ENCODE measurements around the gene TUT7.
"Not testable (repeated sequence)": the region's sequence is repeated elsewhere in the genome, so short reads cannot be mapped to it uniquely, and the experiment has no call there.

Gene TUT7

DNA sequence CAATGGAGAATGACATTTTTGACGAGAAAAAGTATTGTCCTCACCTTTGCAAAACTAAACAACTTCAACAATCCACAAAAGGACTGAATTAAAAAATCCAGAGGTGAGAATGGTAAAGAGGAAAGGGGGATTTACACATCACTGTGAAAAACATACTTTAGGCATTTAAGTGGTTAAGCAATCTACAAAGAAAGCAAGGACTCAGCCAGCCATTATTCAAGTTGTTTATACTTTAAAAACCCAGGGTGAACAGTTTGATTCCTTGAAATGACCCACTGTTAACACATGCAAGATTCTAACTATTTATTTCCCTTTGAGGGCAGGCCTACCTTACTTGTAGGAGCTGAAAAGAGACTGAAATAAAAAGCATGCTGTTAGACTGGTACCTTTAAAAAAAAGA is 29.3 kb downstream of the TUT7 start:
- TF ChIP-seq, protein P1, sequence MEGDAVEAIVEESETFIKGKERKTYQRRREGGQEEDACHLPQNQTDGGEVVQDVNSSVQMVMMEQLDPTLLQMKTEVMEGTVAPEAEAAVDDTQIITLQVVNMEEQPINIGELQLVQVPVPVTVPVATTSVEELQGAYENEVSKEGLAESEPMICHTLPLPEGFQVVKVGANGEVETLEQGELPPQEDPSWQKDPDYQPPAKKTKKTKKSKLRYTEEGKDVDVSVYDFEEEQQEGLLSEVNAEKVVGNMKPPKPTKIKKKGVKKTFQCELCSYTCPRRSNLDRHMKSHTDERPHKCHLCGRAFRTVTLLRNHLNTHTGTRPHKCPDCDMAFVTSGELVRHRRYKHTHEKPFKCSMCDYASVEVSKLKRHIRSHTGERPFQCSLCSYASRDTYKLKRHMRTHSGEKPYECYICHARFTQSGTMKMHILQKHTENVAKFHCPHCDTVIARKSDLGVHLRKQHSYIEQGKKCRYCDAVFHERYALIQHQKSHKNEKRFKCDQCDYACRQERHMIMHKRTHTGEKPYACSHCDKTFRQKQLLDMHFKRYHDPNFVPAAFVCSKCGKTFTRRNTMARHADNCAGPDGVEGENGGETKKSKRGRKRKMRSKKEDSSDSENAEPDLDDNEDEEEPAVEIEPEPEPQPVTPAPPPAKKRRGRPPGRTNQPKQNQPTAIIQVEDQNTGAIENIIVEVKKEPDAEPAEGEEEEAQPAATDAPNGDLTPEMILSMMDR (IDR thresholded peaks at IDR 0.05; ENCODE audit: control insufficient read depth, extremely low read depth, insufficient read depth), result no peak
- DNase-seq (ENCODE audit: low read depth), result no peak

DNA sequence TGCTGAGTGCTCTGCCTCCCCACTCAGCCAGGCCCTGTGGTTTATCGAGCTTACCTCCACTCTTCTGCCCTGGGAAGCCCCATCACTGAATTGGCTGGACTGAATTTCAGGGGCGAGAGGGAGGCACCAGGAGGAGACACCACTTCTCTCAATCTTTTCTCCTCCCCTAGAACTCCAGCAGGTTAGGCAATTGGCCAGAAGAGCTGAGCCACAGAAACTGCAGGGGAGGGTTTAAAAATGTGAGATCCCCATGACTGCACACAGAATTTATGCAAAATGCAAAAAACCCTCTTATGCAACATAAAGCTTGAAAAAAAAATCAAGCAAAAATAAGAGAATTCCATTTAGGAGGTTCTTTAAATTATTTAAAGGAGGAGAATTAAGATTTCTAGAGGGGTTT is 29.9 kb downstream of the TUT7 start:
- TF ChIP-seq, protein P1 (IDR thresholded peaks at IDR 0.05; ENCODE audit: control insufficient read depth, extremely low read depth, insufficient read depth), result no peak
- no peak for DNase-seq (ENCODE audit: low read depth)
- H3K4me3 ChIP-seq (ENCODE audit: low read depth, low read length), result no peak overlapping the region

More for the DNA sequence above, 29.3 kb downstream of the TUT7 start:
- H3K4me3 ChIP-seq (ENCODE audit: low read depth, low read length), result no peak overlapping the region

DNA sequence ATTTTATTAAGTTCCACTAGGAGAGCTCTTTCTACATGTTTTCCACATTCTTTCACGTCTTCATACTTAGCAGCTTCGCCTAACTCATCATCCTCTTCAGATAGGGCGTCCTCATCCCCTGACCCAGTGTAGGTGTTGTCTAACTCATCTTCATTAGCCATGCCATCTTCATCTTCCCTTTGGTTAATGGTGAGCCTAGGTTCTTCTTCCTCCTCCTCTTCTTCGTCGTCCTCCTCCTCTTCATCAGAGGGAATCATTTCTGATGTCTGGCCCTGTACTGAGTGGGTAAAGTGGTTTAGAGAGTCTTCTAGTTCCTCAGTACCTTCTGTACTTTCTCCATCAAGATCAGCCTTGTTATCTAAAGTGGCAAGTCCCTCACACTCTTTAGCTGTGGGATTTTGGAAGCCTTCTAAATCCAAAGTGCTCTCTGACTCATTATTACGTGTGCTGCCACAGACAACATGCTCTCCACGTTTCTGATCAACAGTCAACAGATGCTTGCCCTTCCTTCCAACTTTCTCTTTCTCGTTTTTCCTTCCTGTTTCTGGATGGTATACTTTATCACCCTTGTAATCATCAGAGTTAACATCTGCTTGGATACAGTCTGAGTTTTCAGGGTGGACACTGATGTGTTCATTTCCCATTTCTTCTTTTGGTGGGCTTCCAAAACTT is 31.1 kb downstream of the TUT7 start:
- H3K4me3 ChIP-seq (ENCODE audit: low read depth, low read length), result no peak overlapping the region
- no peak for DNase-seq (ENCODE audit: low read depth)
- TF ChIP-seq, protein P1 (IDR thresholded peaks at IDR 0.05; ENCODE audit: control insufficient read depth, extremely low read depth, insufficient read depth), result no peak

DNA sequence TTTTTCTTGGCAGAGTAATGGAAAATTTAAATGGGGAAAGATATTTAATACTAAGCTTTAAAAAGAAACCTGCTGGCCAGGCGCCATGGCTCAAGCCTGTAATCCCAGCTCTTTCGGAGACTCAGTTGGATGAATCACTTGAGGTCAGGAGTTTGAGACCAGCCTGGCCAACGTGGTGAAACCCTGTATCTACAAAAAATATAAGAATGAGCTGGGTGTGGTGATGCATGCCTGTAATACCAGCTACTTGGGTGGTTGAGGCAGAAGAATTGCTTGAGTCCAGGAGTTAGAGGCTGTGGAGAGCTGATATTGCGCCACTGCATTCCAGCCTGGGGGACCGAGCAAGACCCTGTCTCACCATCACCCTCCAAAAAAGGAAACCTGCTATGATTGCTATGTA is 32.8 kb downstream of the TUT7 start:
- H3K4me3 ChIP-seq (ENCODE audit: low read depth, low read length), result no peak overlapping the region
- TF ChIP-seq, protein P1 (IDR thresholded peaks at IDR 0.05; ENCODE audit: control insufficient read depth, extremely low read depth, insufficient read depth), result no peak
- no peak for DNase-seq (ENCODE audit: low read depth)

DNA sequence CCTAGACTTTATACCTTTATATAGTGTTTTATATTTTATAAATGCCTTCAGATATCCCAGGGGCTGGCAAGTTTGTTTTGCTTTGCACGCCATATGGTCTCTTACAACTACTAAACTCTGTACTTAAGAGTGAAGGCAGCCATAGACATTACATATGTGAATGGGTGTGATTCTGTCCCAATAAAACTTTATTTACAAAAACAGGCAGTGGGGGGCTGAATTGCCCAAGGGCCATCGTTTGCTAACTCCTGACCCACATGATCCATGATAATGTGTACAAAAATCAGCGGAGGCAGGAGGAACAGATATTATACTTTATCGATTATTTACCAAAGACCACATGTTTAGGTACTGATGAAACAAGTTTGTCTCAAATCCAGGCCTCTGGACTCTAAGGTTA is 36.0 kb downstream of the TUT7 start:
- H3K4me3 ChIP-seq (ENCODE audit: low read depth, low read length), result no peak overlapping the region
- TF ChIP-seq, protein P1 (IDR thresholded peaks at IDR 0.05; ENCODE audit: control insufficient read depth, extremely low read depth, insufficient read depth), result no peak
- DNase-seq (ENCODE audit: low read depth), result no peak

DNA sequence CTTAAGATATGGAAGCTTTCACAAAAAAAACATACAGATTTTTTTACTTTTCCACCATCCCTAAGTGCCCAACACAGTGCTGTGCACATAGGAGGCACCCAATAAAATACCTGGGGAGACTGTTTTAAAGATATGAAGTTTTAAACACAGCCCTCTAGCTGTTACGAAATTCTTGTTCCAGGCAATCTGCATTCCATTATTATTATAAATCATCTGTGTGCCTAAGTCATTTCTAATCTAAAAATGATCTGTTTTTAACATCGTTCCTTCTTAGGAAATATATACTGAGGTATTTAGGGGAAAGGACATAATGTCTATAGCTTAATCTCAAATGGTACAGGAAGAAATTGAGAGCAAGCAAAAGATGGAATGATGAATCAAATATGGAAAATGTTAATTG is 39.1 kb downstream of the TUT7 start:
- H3K4me3 ChIP-seq (ENCODE audit: low read depth, low read length), result no peak overlapping the region
- TF ChIP-seq, protein P1 (IDR thresholded peaks at IDR 0.05; ENCODE audit: control insufficient read depth, extremely low read depth, insufficient read depth), result no peak
- DNase-seq (ENCODE audit: low read depth), result no peak

DNA sequence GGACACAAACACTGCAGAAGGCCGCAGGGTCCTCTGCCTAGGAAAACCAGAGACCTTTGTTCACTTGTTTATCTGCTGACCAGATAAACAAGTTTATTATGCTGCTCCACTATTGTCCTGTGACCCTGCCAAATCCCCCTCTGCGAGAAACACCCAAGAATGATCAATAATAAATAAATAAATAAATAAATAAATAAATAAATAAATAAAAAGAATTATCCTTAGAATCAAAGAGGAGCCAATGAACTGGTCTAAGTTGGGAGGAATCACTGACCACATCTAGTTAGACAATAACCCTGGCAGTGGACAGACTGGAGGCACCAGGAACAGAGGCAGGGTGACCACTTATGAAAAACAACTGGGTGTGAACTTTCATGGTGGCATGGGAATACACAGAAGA is 41.3 kb downstream of the TUT7 start:
- DNase-seq (ENCODE audit: low read depth); H3K4me3 ChIP-seq (ENCODE audit: low read depth, low read length): not testable (repeated sequence)
